HepG2 (cell line): ENCODE measurements around the gene SLBP. TPM values are rescaled to one million over a fixed set of nuclear protein-coding genes. Genes with fewer than 3 reads are reported as not detected.
A peak's percentile ranks its signal among the peaks of the same experiment; 100 is the strongest.

Experiments
- EZH2 ChIP-seq: conservative IDR thresholded peaks from 2 replicates; pipeline ENCODE4 v1.6.1; 2012; ENCODE audit warnings: mild to moderate bottlenecking, low read depth, low read length, moderate library complexity
- HNRNPL ChIP-seq: fragments of 200-400 bp; formaldehyde crosslinking; IDR thresholded peaks from 2 replicates; pipeline ENCODE4 v1.6.1; 2017; ENCODE audit warnings: mild to moderate bottlenecking, low read depth, low read length
- JARID2 ChIP-seq: sonication (generic); formaldehyde crosslinking; IDR thresholded peaks from 2 replicates; pipeline ENCODE4 v1.8.1; 2023; ENCODE audit warnings: missing genetic modification reagents, inconsistent platforms; ENCODE audit not compliant: insufficient replicate concordance
- KAT2B ChIP-seq: fragments of 150-350 bp; IDR thresholded peaks from 2 replicates; pipeline ENCODE4 v1.6.1; 2014; ENCODE audit warnings: low read depth, low read length, borderline replicate concordance
- KLF11 ChIP-seq: IDR thresholded peaks from 2 replicates; pipeline ENCODE4 v1.6.1; 2016; ENCODE audit warnings: missing compliant biosample characterization
- RBFOX2 ChIP-seq: fragments of 200-400 bp; formaldehyde crosslinking; IDR thresholded peaks from 2 replicates; pipeline ENCODE4 v1.6.1; 2017; ENCODE audit warnings: low read depth, mild to moderate bottlenecking, low read length
- RBM22 ChIP-seq: fragments of 200-400 bp; formaldehyde crosslinking; optimal IDR thresholded peaks from 2 replicates; pipeline ENCODE3; 2017; ENCODE audit warnings: mild to moderate bottlenecking, low read length, moderate library complexity
- RFX1 ChIP-seq: fragments of 450-650 bp; IDR thresholded peaks from 2 replicates; pipeline ENCODE4 v1.6.1; 2017
- RFXAP ChIP-seq: sonication (generic); formaldehyde crosslinking; IDR thresholded peaks from 2 replicates; pipeline ENCODE4 v1.4.0; 2020; ENCODE audit warnings: missing genetic modification reagents, borderline replicate concordance
- SOX5 ChIP-seq: IDR thresholded peaks from 2 replicates; pipeline ENCODE4 v1.6.1; 2016; ENCODE audit warnings: borderline replicate concordance
- SPEN ChIP-seq: sonication (generic); formaldehyde crosslinking; IDR thresholded peaks from 2 replicates; pipeline ENCODE4 v1.5.1; 2020; ENCODE audit warnings: low read depth, mild to moderate bottlenecking, missing genetic modification reagents
- THYN1 ChIP-seq: sonication (generic); formaldehyde crosslinking; IDR thresholded peaks from 2 replicates; pipeline ENCODE4 v1.8.1; 2023; ENCODE audit warnings: low read depth, mild to moderate bottlenecking, moderate library complexity, missing genetic modification reagents, borderline replicate concordance
- ZFP62 ChIP-seq: sonication (generic); formaldehyde crosslinking; IDR thresholded peaks from 2 replicates; pipeline ENCODE4 v1.4.0; 2020; ENCODE audit warnings: missing genetic modification reagents
- ZNF317 ChIP-seq: sonication (generic); formaldehyde crosslinking; IDR thresholded peaks from 2 replicates; pipeline ENCODE4 v1.5.0; 2020; ENCODE audit warnings: mild to moderate bottlenecking, missing genetic modification reagents
- ZNF326 ChIP-seq: sonication (generic); formaldehyde crosslinking; IDR thresholded peaks from 2 replicates; pipeline ENCODE4 v1.4.0; 2020; ENCODE audit warnings: missing genetic modification reagents, borderline replicate concordance
- ZNF543 ChIP-seq: sonication (generic); formaldehyde crosslinking; IDR thresholded peaks from 2 replicates; pipeline ENCODE4 v1.4.0; 2020; ENCODE audit warnings: mild to moderate bottlenecking, missing genetic modification reagents
- ZNF558 ChIP-seq: sonication (generic); formaldehyde crosslinking; IDR thresholded peaks from 2 replicates; pipeline ENCODE4 v1.9.0; 2022; ENCODE audit warnings: mild to moderate bottlenecking, missing genetic modification reagents, borderline replicate concordance
- polyA plus RNA-seq, 8 experiments: library from polyadenylated mRNA; depleted of rRNA in 3 of 8; stranded (reverse) in 7 of 8; unstranded in 1 of 8; fragments of >200 nt; fragmentation: Illumina TruSeq in 4 of 8; extraction: Trizol in 4 of 8; gene quantifications; 2 replicates each; pipeline versions ENCODE4 v1.2.1 to v1.2.3, GENCODE V29; 2011 to 2016; ENCODE audit warnings: low read depth in 4 of 8, missing spikeins in 1 of 8, mixed read lengths in 1 of 8; ENCODE audit not compliant: insufficient read depth in 1 of 8
- total RNA-seq, 5 experiments: library from RNA; depleted of rRNA; stranded (reverse); fragments of >200 nt; fragmentation: Illumina TruSeq; extraction: Trizol; gene quantifications; 2 replicates each; pipeline ENCODE4 v1.2.3, GENCODE V29; 2016; ENCODE audit warnings: low read depth in 1 of 5
- TF ChIP-seq, protein P1 (sequence below): sonication (generic); formaldehyde crosslinking; IDR thresholded peaks from 2 replicates; pipeline ENCODE4 v1.5.1; 2020; ENCODE audit warnings: mild to moderate bottlenecking, missing genetic modification reagents, moderate library complexity
- TF ChIP-seq, protein P2 (sequence below): sonication (generic); formaldehyde crosslinking; IDR thresholded peaks from 2 replicates; pipeline ENCODE4 v1.8.0; 2022; ENCODE audit warnings: mild to moderate bottlenecking, missing genetic modification reagents, moderate library complexity
- TF ChIP-seq, protein P3 (sequence below): IDR thresholded peaks from 2 replicates; pipeline ENCODE4 v1.6.1; 2018; ENCODE audit warnings: missing genetic modification reagents
- TF ChIP-seq, protein P4 (sequence below): IDR thresholded peaks from 2 replicates; pipeline ENCODE4 v1.6.1; 2012; ENCODE audit warnings: inconsistent platforms
- TF ChIP-seq, protein P5 (sequence below): sonication (generic); formaldehyde crosslinking; conservative IDR thresholded peaks from 2 replicates; pipeline ENCODE4 v1.4.0; 2020; ENCODE audit warnings: missing genetic modification reagents

Gene SLBP
- total and polyA plus RNA-seq, 2 of the 13 experiments (the other 11 are each of a cell fraction or from before 2014, with no cell fraction given), result 43.9 to 104 TPM

DNA sequence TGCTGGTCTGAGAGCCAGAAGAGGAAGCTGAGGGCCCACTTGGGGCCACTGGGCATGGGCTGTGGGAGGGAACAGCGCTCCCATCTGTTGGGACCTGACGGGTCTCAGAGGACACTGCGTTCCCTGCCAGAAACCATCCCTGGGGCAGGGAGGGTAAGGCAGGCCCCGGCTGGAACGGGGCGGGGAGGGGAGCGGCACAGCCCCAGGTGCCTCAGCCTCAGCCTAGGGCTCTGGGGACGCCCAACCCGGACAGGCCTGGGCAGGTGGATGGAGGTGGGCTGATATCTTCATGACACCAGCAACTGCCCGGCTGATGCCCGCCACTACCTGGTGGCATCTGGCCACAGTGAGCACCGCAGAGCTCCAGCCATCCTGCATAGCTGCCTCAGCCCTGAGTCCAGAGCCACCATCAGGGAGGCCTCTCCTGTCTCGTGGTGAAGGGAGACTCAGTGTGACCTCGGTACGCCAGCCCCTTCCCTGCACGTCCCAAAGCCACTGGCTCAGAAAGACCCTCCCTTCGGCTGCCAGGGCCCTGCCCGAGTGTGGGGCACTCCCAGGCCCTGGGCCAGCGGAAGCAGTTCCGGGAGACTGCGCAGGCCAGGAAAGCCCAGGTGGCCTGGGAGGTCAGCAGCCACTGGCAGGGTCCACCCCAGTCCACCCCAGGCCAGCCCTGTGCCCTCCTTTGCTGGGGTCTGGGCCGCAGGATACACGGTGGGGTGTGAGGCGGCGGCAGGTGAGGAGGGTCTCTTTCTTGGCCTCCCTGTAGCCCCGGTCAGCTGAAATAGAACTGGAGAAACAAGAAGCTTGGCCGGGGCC is 46.4 kb upstream of the SLBP start (continued):
- TF ChIP-seq SPEN (CRISPR knock-in tag), result no peak
- no peak for TF ChIP-seq KLF11 (CRISPR knock-in tag)
- TF ChIP-seq KAT2B, result no peak
- TF ChIP-seq RBM22, result peak; percentile 14
- TF ChIP-seq, protein P1, sequence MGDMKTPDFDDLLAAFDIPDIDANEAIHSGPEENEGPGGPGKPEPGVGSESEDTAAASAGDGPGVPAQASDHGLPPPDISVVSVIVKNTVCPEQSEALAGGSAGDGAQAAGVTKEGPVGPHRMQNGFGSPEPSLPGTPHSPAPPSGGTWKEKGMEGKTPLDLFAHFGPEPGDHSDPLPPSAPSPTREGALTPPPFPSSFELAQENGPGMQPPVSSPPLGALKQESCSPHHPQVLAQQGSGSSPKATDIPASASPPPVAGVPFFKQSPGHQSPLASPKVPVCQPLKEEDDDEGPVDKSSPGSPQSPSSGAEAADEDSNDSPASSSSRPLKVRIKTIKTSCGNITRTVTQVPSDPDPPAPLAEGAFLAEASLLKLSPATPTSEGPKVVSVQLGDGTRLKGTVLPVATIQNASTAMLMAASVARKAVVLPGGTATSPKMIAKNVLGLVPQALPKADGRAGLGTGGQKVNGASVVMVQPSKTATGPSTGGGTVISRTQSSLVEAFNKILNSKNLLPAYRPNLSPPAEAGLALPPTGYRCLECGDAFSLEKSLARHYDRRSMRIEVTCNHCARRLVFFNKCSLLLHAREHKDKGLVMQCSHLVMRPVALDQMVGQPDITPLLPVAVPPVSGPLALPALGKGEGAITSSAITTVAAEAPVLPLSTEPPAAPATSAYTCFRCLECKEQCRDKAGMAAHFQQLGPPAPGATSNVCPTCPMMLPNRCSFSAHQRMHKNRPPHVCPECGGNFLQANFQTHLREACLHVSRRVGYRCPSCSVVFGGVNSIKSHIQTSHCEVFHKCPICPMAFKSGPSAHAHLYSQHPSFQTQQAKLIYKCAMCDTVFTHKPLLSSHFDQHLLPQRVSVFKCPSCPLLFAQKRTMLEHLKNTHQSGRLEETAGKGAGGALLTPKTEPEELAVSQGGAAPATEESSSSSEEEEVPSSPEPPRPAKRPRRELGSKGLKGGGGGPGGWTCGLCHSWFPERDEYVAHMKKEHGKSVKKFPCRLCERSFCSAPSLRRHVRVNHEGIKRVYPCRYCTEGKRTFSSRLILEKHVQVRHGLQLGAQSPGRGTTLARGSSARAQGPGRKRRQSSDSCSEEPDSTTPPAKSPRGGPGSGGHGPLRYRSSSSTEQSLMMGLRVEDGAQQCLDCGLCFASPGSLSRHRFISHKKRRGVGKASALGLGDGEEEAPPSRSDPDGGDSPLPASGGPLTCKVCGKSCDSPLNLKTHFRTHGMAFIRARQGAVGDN (CRISPR knock-in tag), result peak; percentile 13; the same call in 1 of the 2 replicates
- TF ChIP-seq EZH2, result no peak
- 0 out of 2 replicates have a peak, but pooled peaks have one; percentile 26 for TF ChIP-seq ZNF543 (CRISPR knock-in tag)
- TF ChIP-seq ZNF317 (CRISPR knock-in tag), result no peak
- TF ChIP-seq HNRNPL, result peak; percentile 82
- no peak for TF ChIP-seq RFXAP (CRISPR knock-in tag)
- TF ChIP-seq RFX1, result no peak
- no peak for TF ChIP-seq JARID2 (CRISPR knock-in tag)
- TF ChIP-seq, protein P2, sequence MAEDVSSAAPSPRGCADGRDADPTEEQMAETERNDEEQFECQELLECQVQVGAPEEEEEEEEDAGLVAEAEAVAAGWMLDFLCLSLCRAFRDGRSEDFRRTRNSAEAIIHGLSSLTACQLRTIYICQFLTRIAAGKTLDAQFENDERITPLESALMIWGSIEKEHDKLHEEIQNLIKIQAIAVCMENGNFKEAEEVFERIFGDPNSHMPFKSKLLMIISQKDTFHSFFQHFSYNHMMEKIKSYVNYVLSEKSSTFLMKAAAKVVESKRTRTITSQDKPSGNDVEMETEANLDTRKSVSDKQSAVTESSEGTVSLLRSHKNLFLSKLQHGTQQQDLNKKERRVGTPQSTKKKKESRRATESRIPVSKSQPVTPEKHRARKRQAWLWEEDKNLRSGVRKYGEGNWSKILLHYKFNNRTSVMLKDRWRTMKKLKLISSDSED, result no peak
- 0 out of 2 replicates have a peak, but pooled peaks have one; percentile 42 for TF ChIP-seq RBFOX2
- no peak for TF ChIP-seq ZFP62 (CRISPR knock-in tag)
- TF ChIP-seq ZNF558, result 0 out of 2 replicates have a peak, but pooled peaks have one; percentile 43
- TF ChIP-seq, protein P3, sequence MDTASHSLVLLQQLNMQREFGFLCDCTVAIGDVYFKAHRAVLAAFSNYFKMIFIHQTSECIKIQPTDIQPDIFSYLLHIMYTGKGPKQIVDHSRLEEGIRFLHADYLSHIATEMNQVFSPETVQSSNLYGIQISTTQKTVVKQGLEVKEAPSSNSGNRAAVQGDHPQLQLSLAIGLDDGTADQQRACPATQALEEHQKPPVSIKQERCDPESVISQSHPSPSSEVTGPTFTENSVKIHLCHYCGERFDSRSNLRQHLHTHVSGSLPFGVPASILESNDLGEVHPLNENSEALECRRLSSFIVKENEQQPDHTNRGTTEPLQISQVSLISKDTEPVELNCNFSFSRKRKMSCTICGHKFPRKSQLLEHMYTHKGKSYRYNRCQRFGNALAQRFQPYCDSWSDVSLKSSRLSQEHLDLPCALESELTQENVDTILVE (CRISPR knock-in tag), result no peak
- TF ChIP-seq, protein P4, sequence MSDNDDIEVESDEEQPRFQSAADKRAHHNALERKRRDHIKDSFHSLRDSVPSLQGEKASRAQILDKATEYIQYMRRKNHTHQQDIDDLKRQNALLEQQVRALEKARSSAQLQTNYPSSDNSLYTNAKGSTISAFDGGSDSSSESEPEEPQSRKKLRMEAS, result no peak
- no peak for TF ChIP-seq THYN1 (CRISPR knock-in tag)
- no peak for TF ChIP-seq SOX5
- TF ChIP-seq, protein P5, sequence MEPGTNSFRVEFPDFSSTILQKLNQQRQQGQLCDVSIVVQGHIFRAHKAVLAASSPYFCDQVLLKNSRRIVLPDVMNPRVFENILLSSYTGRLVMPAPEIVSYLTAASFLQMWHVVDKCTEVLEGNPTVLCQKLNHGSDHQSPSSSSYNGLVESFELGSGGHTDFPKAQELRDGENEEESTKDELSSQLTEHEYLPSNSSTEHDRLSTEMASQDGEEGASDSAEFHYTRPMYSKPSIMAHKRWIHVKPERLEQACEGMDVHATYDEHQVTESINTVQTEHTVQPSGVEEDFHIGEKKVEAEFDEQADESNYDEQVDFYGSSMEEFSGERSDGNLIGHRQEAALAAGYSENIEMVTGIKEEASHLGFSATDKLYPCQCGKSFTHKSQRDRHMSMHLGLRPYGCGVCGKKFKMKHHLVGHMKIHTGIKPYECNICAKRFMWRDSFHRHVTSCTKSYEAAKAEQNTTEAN (CRISPR knock-in tag), result no peak
- TF ChIP-seq ZNF326, result 0 out of 2 replicates have a peak, but pooled peaks have one; percentile 50
